Measurements from ENCODE around the gene DEFB132. TPM values are rescaled to one million over a fixed set of nuclear protein-coding genes. Genes with fewer than 3 reads are reported as not detected.

Gene DEFB132
- total RNA-seq, 1 donor = not detected

DNA sequence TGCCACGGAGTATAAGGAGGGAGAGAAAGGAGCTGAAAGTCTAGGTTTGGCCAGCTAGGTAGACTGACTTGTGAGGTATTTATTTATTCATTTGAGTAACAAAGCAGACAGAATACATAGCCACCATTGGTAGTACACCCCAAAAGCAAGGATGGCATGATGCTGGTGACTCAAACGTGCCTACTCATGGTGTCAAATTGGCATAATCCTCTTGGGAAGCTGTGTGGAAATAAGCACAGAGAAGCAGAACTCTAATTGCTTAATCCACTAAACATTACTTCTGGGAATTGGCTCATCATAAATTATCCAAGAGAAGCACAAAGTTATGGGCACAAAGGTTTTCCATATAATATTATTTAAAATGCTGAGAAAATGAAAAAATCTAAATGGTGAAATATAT, 2.5 kb downstream of the DEFB132 start:
- no peak overlapping the region for H3K4me3 ChIP-seq (ENCODE audit: low read depth, low read length)
- no peak for DNase-seq (ENCODE audit: low read depth)
- TF ChIP-seq, protein P1, sequence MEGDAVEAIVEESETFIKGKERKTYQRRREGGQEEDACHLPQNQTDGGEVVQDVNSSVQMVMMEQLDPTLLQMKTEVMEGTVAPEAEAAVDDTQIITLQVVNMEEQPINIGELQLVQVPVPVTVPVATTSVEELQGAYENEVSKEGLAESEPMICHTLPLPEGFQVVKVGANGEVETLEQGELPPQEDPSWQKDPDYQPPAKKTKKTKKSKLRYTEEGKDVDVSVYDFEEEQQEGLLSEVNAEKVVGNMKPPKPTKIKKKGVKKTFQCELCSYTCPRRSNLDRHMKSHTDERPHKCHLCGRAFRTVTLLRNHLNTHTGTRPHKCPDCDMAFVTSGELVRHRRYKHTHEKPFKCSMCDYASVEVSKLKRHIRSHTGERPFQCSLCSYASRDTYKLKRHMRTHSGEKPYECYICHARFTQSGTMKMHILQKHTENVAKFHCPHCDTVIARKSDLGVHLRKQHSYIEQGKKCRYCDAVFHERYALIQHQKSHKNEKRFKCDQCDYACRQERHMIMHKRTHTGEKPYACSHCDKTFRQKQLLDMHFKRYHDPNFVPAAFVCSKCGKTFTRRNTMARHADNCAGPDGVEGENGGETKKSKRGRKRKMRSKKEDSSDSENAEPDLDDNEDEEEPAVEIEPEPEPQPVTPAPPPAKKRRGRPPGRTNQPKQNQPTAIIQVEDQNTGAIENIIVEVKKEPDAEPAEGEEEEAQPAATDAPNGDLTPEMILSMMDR (IDR thresholded peaks at IDR 0.05; ENCODE audit: insufficient read depth, low read length) = no peak

DNA sequence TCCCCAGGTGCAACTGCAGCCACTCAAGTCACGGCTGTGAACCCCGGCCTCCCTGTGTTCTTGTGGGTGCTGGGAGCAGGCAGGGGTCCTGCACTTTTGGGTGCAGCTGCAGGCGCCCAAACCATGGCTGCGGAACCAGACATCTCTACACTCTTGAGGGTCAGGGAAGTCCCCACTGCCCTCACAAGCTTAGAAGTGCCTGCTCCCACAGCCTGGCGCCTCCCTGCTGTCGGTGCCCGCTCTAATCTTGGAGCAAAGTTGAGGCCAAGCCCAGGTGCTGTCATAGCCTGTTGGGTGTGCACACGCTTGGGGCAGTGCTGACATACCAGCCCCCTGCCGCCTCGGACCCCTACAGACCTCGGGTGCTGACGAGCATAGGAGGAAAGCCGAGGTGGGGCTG, 6.2 kb downstream of the DEFB132 start:
- TF ChIP-seq, protein P1 (IDR thresholded peaks at IDR 0.05; ENCODE audit: insufficient read depth, low read length) = no peak
- H3K4me3 ChIP-seq (ENCODE audit: low read depth, low read length) = no peak overlapping the region
- no peak for DNase-seq (ENCODE audit: low read depth)

DNA sequence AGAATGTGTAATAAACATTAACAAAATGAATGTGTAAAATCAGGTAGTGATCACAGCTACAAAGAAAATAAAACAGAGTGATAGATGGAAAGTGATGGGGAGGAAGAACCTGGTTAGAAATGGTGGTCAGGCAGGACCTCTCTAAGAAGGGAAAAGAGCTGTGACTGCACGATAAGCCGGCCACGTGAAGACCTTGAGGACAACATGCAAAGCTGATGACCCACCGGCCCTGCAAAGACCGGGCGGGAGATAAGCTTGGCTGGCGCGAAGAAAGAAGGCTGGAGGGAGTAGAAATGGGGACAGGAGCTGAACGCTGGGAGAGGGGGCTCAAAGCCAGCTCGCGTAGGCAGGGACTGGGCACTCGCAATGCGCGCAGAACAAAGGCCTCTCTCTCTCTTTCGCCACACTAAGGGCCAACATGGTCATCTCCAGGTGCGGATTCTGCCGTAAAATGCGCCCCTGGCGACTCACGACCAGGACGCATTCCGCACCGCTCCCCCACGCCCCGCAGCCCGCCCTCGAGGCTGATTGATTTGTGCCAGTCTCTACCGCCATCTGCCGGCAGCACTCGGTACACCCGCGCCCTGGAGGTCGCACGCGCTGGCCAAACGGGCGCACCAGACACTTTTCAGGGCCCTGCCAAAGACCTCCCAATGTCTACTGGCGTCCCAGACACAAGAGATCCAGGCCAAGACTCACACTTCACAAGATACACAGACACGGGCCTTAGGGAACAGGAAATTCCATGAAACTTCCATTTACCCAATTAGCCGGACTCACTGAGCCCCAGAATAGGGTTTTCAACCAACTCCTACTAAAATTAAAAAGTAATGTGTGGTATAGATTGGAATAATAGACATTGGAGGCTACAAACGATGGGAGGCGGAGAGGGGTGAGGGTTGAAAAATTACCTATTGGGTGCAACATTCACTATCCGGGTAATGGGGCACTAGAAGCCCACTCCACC, 9.4 kb downstream of the DEFB132 start:
- DNase-seq (ENCODE audit: low read depth) = peak; percentile 65
- TF ChIP-seq, protein P1 (IDR thresholded peaks at IDR 0.05; ENCODE audit: insufficient read depth, low read length) = peak; percentile 93
- H3K4me3 ChIP-seq (ENCODE audit: low read depth, low read length) = peak overlapping the region; percentile 71

DNA sequence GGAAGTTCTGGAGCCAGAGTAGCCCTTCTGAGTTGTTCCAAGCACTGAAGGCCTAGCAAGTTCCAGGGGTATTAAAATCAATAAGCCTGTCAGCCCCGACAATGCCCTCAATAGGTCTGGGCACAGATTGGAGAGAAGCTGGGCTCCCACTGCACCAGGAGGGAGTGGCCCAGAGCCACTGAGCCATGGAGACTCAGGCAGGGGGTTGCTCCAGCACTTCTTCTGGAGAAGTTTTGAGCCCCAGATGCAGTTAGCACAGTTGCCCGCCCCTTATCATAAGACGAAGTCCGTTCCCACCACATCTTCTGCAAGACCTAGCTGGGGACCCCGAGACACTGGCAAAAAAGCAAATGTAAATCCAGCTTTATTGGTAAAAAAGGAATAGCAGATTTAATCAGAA, 13.0 kb downstream of the DEFB132 start:
- TF ChIP-seq, protein P1 (IDR thresholded peaks at IDR 0.05; ENCODE audit: insufficient read depth, low read length) = no peak
- DNase-seq (ENCODE audit: low read depth) = no peak
- no peak overlapping the region for H3K4me3 ChIP-seq (ENCODE audit: low read depth, low read length)

DNA sequence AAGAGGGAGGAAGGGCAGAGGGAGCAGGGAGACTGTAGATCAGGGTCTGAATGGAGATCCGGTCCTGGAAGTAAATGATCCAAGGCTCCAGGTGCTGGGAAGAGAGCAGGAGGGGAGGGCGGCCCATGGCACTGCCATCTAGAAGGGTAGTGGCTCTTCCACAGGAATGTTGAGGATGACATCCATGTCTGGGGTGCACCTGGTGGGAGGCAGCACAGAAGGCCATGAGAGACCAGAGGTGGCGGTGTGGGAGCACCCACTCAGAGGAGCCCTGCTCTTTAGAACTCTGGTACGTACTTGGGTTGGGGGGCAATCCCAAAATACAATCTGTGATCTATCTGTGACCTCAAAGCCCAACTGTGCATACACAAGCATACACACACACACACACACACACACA, 13.5 kb downstream of the DEFB132 start:
- DNase-seq (ENCODE audit: low read depth) = no peak
- H3K4me3 ChIP-seq (ENCODE audit: low read depth, low read length) = no peak overlapping the region
- TF ChIP-seq, protein P1 (IDR thresholded peaks at IDR 0.05; ENCODE audit: insufficient read depth, low read length) = no peak

DNA sequence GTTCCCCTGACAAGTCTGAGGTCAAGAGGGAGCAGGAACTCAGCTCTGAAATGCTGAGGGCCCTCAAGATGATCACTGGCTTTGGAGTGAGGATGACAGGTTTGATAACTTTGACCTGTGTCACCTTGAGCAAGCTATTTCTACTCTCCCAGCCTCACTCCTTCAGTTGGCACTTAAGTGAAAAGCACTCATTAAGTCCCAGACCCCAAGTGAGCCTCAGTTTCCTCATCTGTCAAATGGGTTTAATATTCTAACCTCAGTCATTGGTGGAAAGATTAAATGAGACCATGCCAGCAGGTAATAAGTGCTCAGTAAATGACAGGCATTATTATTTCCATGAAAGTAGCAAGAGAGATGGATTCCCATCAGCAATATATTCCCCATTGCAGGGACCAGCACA, 14.0 kb downstream of the DEFB132 start:
- TF ChIP-seq, protein P1 (IDR thresholded peaks at IDR 0.05; ENCODE audit: insufficient read depth, low read length) = no peak
- H3K4me3 ChIP-seq (ENCODE audit: low read depth, low read length) = no peak overlapping the region
- DNase-seq (ENCODE audit: low read depth) = no peak

Data from fibroblast of the aortic adventitia (primary cell).